Calu3 (cell line): ENCODE measurements around the gene SLC12A6. TPM values are rescaled to one million over a fixed set of nuclear protein-coding genes. Genes with fewer than 3 reads are reported as not detected.

Experiments used
- BruUV-seq: library from RNA; stranded (reverse); fragments of 400-500 nt; replicated peaks from 2 replicates; lab custom pipeline; 2021; lab: Mats Ljungman, UMichigan
- CTCF ChIA-PET: fragments of 300-600 bp; sonication (Branson Sonifier 250); formaldehyde crosslinking; loops from one replicate; lab custom pipeline; 2022; ENCODE audit warnings: antibody characterized with exemption; lab: Charles Lee
- DNase-seq: peaks from one replicate; pipeline ENCODE4 v3.0.0; 2022
- H3K27ac Mint-ChIP-seq: one replicate; pipeline ENCODE4 v1.8.0; 2022; ENCODE audit warnings: mixed read lengths; ENCODE audit not compliant: unreplicated experiment
- H3K27me3 Mint-ChIP-seq: one replicate; pipeline ENCODE4 v1.8.0; 2022; ENCODE audit warnings: mixed read lengths; ENCODE audit not compliant: unreplicated experiment
- H3K36me3 Mint-ChIP-seq: one replicate; pipeline ENCODE4 v1.8.0; 2022; ENCODE audit warnings: mild to moderate bottlenecking, moderate library complexity, mixed read lengths; ENCODE audit not compliant: insufficient read depth, unreplicated experiment
- H3K4me1 Mint-ChIP-seq: one replicate; pipeline ENCODE4 v1.8.0; 2022; ENCODE audit warnings: mild to moderate bottlenecking, low read depth, mixed read lengths; ENCODE audit not compliant: unreplicated experiment
- H3K4me3 Mint-ChIP-seq: one replicate; pipeline ENCODE4 v1.8.0; 2022; ENCODE audit warnings: mild to moderate bottlenecking, low read depth, moderate library complexity, mixed read lengths; ENCODE audit not compliant: unreplicated experiment
- H3K9me3 Mint-ChIP-seq: one replicate; pipeline ENCODE4 v1.8.0; 2022; ENCODE audit warnings: low read depth, mixed read lengths; ENCODE audit not compliant: unreplicated experiment
- CTCF ChIP-seq: fragments of 200-600 bp; IDR thresholded peaks from one replicate; pipeline ENCODE4 v1.8.0; 2022; ENCODE audit warnings: antibody characterized with exemption; ENCODE audit not compliant: unreplicated experiment
- intact Hi-C: fragments of 100-400 bp; cut with micrococcal nuclease; formaldehyde crosslinking; loops from one replicate; pipeline ENCODE4 v1.10.0; 2022; ENCODE audit not compliant: unreplicated experiment
- total RNA-seq: library from RNA; stranded (reverse); gene quantifications from 2 replicates; pipeline ENCODE4 v1.2.3, GENCODE V29; 2022

Gene SLC12A6
- total RNA-seq, 1 experiment from 2014 or later, result 3.8 TPM

GRCh38 chr15:34297059-34297458, 40.5 kb downstream of the SLC12A6 start:
- no peaks in the 10 kb centered on the region for H3K27me3 Mint-ChIP-seq
- no TSS peak for BruUV-seq
- no peak for TF ChIP-seq CTCF
- no peaks in the 10 kb centered on the region for H3K4me1 Mint-ChIP-seq
- no peak overlapping the region for H3K27ac Mint-ChIP-seq
- no peaks in the 10 kb centered on the region for H3K36me3 Mint-ChIP-seq
- H3K4me3 Mint-ChIP-seq, result no peak overlapping the region
- CTCF ChIA-PET, result no interaction called here
- H3K9me3 Mint-ChIP-seq, result no peaks in the 10 kb centered on the region
- intact Hi-C loops, result no loop called here
- DNase-seq, result no peak

- Mint-ChIP-seq H3K4me3 (no peak overlapping the region), H3K27ac (no peak overlapping the region), H3K36me3 (no peaks in the 10 kb centered on the region), H3K4me1 (no peaks in the 10 kb centered on the region), H3K9me3 (no peaks in the 10 kb centered on the region), H3K27me3 (no peaks in the 10 kb centered on the region)
- BruUV-seq, result no TSS peak
- TF ChIP-seq CTCF, result no peak
- intact Hi-C loops, result no loop called here
- CTCF ChIA-PET, result no interaction called here
- no peak for DNase-seq
These were observed 45.0 kb downstream of the SLC12A6 start for GRCh38 chr15:34292621-34293020.

GRCh38 chr15:34284937-34285336, 52.6 kb downstream of the SLC12A6 start:
- no peaks in the 10 kb centered on the region for H3K36me3 Mint-ChIP-seq
- H3K27me3 Mint-ChIP-seq, result no peaks in the 10 kb centered on the region
- H3K4me3 Mint-ChIP-seq, result no peak overlapping the region
- no peak for DNase-seq
- CTCF ChIA-PET, result no interaction called here
- no peak for TF ChIP-seq CTCF
- no TSS peak for BruUV-seq
- no peak overlapping the region for H3K27ac Mint-ChIP-seq
- intact Hi-C loops, result no loop called here
- H3K4me1 Mint-ChIP-seq, result no peaks in the 10 kb centered on the region
- no peaks in the 10 kb centered on the region for H3K9me3 Mint-ChIP-seq

- Mint-ChIP-seq H3K27ac (no peak overlapping the region), H3K4me1 (no peaks in the 10 kb centered on the region), H3K4me3 (no peak overlapping the region), H3K27me3 (no peaks in the 10 kb centered on the region), H3K36me3 (no peaks in the 10 kb centered on the region), H3K9me3 (no peaks in the 10 kb centered on the region)
- no peak for DNase-seq
- no TSS peak for BruUV-seq
- CTCF ChIA-PET, result no interaction called here
- no peak for TF ChIP-seq CTCF
- intact Hi-C loops, result no loop called here
These were observed 55.2 kb downstream of the SLC12A6 start for GRCh38 chr15:34282384-34282783.
